ENCODE results near the gene CFAP61. TPM values are rescaled to one million over a fixed set of nuclear protein-coding genes. Genes with fewer than 3 reads are reported as not detected.

Gene CFAP61
- polyA plus RNA-seq, 1 of the 3 experiments (the other 2 are of a cell fraction): 0.26 TPM

DNA sequence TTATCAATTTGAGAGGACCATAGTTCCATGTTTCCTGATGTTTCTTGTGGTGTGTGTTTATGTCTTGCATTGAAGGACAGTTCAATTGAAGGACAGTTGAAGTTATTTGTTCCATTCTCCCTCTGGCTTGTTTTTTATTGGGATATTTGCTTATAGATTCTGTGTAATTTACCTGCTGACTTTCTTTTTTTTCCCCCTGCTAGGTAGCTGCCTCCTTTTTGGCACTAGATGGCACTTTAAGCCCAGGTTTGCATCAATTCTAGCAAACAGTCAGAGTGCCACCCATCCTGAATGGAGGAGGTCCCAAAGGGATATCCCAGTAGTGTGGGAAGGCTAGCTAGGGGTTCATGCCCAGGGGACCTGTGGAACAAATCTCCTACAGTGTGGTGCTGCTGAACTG lies 78.1 kb downstream of the CFAP61 start:
- Histone ChIP-seq H3K9me3 (no peaks in the 10 kb centered on the region), H3K9me2 (no peaks in the 10 kb centered on the region), H3F3A (replicated peaks; ENCODE audit: insufficient read depth) (no peaks in the 10 kb centered on the region), H3K4me2 (no peak overlapping the region), H4K20me1 (ENCODE audit: insufficient read depth) (no peaks in the 10 kb centered on the region), H2AFZ (ENCODE audit: low read depth) (no peak overlapping the region), H3K9ac (no peak overlapping the region), H3K4me3 (ENCODE audit: low read depth in 2 of 2, low read length in 1 of 2) (no peak overlapping the region; a peak in 1 of 4 replicates), H3K27me3 (ENCODE audit: insufficient read depth) (no peaks in the 10 kb centered on the region), H3K4me1 (ENCODE audit: control insufficient read depth in 1 of 2, insufficient read depth in 2 of 2, low read depth in 1 of 2, low read length in 1 of 2) (no peaks in the 10 kb centered on the region), H3K27ac (ENCODE audit: low read depth in 2 of 2, low read length in 1 of 2) (no peak overlapping the region), H3K79me2 (ENCODE audit: insufficient read depth) (no peaks in the 10 kb centered on the region), H3K36me3 (replicated peaks in 1 of 2; ENCODE audit: control insufficient read depth in 1 of 2, insufficient read depth in 2 of 2, low read length in 1 of 2) (no peaks in the 10 kb centered on the region)
- TF ChIP-seq NRF1 (IDR thresholded peaks at IDR 0.05; ENCODE audit: low read depth, low read length) (no peak), SMC3 (IDR thresholded peaks at IDR 0.05; ENCODE audit: low read depth, low read length) (peak; percentile 15; the same call in 1 of the 2 replicates), CTCF (IDR thresholded peaks at IDR 0.05) (peak; percentile 32), JUND (IDR thresholded peaks at IDR 0.05) (no peak), REST (IDR thresholded peaks at IDR 0.05; ENCODE audit: low read depth, low read length) (no peak), NFIC (IDR thresholded peaks at IDR 0.05; ENCODE audit: borderline replicate concordance) (no peak), RAD21 (IDR thresholded peaks at IDR 0.05; ENCODE audit: low read length) (peak; percentile 53)
- ChIA-PET CTCF (interaction anchor here (0.6 to 2.3 kb wide), 8 partner anchors 10 to 1665 kb away, joined by 3 to 5 read pairs (median 4); no protein-coding TSS in a partner anchor), POLR2A (no interaction called here)
- no peak for DNase-seq

- no peaks in the 10 kb centered on the region for H3K4me1 ChIP-seq (ENCODE audit: control insufficient read depth in 1 of 2, insufficient read depth in 2 of 2, low read depth in 1 of 2, low read length in 1 of 2)
- H3K27me3 ChIP-seq (ENCODE audit: insufficient read depth): no peaks in the 10 kb centered on the region
- no peaks in the 10 kb centered on the region for H3F3A ChIP-seq (replicated peaks; ENCODE audit: insufficient read depth)
- POLR2A ChIA-PET: no interaction called here
- no peaks in the 10 kb centered on the region for H4K20me1 ChIP-seq (ENCODE audit: insufficient read depth)
- no peak for DNase-seq
- H3K4me3 ChIP-seq (ENCODE audit: low read depth in 2 of 2, low read length in 1 of 2): no peak overlapping the region
- H3K4me2 ChIP-seq: no peak overlapping the region
- no peaks in the 10 kb centered on the region for H3K9me2 ChIP-seq
- no peak for TF ChIP-seq USF2 (IDR thresholded peaks at IDR 0.05; ENCODE audit: borderline replicate concordance, low read depth, low read length)
- TF ChIP-seq SIN3A (IDR thresholded peaks at IDR 0.05; ENCODE audit: borderline replicate concordance, low read depth, low read length): no peak
- TF ChIP-seq NRF1 (IDR thresholded peaks at IDR 0.05; ENCODE audit: low read depth, low read length): no peak
- TF ChIP-seq TCF12 (IDR thresholded peaks at IDR 0.05): no peak
- H3K9ac ChIP-seq: no peak overlapping the region
- H3K27ac ChIP-seq (ENCODE audit: low read depth in 2 of 2, low read length in 1 of 2): no peak overlapping the region
- H2AFZ ChIP-seq (ENCODE audit: low read depth): no peak overlapping the region
- H3K79me2 ChIP-seq (ENCODE audit: insufficient read depth): no peaks in the 10 kb centered on the region
- no peaks in the 10 kb centered on the region for H3K9me3 ChIP-seq
- 0% methylated on average over 1 of the region's 1 CpG for WGBS (ENCODE audit: low lambda C conversion rate)
- CTCF ChIA-PET: no interaction called here
- no peaks in the 10 kb centered on the region for H3K36me3 ChIP-seq (replicated peaks in 1 of 2; ENCODE audit: control insufficient read depth in 1 of 2, insufficient read depth in 2 of 2, low read length in 1 of 2)
Observed at GRCh38 chr20:20134941-20135575, 82.7 kb downstream of the CFAP61 start.
